ENCODE results near the gene SLC15A4. TPM values are rescaled to one million over a fixed set of nuclear protein-coding genes. Genes with fewer than 3 reads are reported as not detected.

Gene SLC15A4
- total RNA-seq, 1 donor from 2014 or later: 35.0 TPM

DNA sequence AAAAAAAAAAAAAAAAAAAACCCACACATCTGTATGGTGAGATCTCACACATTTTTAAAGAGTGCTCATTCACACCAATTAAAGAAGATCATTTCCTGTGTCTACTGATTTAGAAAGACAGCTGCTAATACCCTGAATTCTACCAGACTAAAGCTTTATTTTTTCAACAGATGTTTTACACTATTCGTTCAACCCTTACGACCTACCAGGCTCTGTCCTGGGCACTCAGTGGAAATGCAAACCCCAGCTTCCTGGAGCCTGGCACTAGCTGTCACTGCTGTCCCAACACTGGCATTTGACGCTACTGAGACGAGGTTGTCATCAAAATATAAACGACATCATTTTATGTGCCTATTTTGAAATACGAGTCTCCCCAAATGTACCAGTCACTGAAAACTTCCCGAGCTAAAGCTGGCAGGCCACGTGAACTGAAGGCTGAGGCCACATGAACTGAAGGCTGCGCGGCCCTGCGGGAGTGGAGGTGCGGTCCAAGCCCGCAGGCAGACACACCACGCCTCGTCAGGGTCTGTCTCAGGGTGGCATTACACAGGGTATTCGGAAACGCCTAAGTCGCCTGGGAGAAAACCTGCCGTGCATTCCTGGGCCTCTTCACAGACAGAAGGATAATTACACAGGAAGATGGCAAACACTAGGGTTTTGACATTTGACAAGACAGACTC is 27.2 kb downstream of the SLC15A4 start:
- Histone ChIP-seq H3K4me1 (ENCODE audit: control insufficient read depth in 3 of 3, insufficient read depth in 3 of 3, low read length in 3 of 3) (peaks cover 40 to 58% (median 55%) of the 10 kb centered on the region in 3 donors), H3K27me3 (ENCODE audit: control insufficient read depth in 3 of 3, insufficient read depth in 3 of 3, low read length in 3 of 3) (no peaks in the 10 kb centered on the region), H3K27ac (ENCODE audit: low read depth, low read length) (peak overlapping the region; percentile 64), H3K9ac (ENCODE audit: low read depth in 1 of 3, low read length in 3 of 3) (peak overlapping the region; percentile 12 to 62 (median 25)), H3K4me3 (ENCODE audit: low read length in 3 of 3) (peak overlapping the region in 1 of 3 donors; percentile 31), H3K9me3 (ENCODE audit: control insufficient read depth in 3 of 3, low read length in 3 of 3) (no peaks in the 10 kb centered on the region), H3K36me3 (ENCODE audit: control insufficient read depth in 3 of 3, insufficient read depth in 3 of 3, low read length in 3 of 3) (peaks cover 53 to 74% (median 63%) of the 10 kb centered on the region in 3 donors)

DNA sequence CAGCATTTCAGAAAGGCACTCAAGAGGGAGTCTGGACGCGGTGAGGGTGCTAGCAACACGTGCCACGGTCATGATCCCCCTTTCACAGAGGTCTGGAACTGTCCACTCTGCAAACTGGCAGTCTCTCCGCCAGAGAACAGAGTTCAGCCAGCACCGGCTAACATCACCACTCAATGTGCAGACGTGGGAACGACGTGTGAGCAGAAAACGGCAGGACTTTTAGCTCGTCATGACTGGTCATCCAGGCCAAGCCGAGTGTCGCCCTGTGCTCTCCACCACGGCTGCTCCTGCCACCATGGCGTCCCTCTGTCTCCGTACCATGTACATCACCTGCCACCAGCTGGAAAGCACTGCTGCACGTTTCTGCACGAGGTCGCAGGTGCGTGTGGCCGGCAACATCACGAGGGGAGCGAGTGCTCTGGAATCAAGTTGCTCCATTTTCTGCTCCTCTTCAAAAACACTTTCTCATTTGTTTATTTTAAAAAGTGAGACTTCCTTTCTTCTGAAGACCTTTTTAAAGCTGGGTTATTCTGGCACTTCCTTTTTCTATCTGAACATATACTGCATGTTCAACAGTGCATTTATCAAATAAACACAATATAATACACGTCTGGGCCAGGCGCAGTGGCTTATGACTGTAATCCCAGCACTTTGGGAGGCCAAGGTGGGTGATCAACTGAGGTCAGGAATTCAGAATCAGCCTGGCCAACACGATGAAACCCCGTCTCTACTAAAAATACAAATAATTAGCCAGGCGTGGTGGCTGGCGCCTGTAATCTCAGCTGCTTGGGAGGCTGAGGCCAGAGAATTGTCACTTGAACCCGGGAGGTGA is 28.0 kb downstream of the SLC15A4 start:
- H3K36me3 ChIP-seq (ENCODE audit: control insufficient read depth in 3 of 3, insufficient read depth in 3 of 3, low read length in 3 of 3): peaks cover 53 to 76% (median 59%) of the 10 kb centered on the region in 3 donors
- peaks cover 37 to 53% (median 51%) of the 10 kb centered on the region in 3 donors for H3K4me1 ChIP-seq (ENCODE audit: control insufficient read depth in 3 of 3, insufficient read depth in 3 of 3, low read length in 3 of 3)
- peak overlapping the region in 1 of 3 donors; percentile 62 for H3K9ac ChIP-seq (ENCODE audit: low read depth in 1 of 3, low read length in 3 of 3)
- H3K27ac ChIP-seq (ENCODE audit: low read depth, low read length): peak overlapping the region; percentile 64
- H3K9me3 ChIP-seq (ENCODE audit: control insufficient read depth in 3 of 3, low read length in 3 of 3): no peaks in the 10 kb centered on the region
- no peaks in the 10 kb centered on the region for H3K27me3 ChIP-seq (ENCODE audit: control insufficient read depth in 3 of 3, insufficient read depth in 3 of 3, low read length in 3 of 3)
- H3K4me3 ChIP-seq (ENCODE audit: low read length in 3 of 3): no peak overlapping the region

DNA sequence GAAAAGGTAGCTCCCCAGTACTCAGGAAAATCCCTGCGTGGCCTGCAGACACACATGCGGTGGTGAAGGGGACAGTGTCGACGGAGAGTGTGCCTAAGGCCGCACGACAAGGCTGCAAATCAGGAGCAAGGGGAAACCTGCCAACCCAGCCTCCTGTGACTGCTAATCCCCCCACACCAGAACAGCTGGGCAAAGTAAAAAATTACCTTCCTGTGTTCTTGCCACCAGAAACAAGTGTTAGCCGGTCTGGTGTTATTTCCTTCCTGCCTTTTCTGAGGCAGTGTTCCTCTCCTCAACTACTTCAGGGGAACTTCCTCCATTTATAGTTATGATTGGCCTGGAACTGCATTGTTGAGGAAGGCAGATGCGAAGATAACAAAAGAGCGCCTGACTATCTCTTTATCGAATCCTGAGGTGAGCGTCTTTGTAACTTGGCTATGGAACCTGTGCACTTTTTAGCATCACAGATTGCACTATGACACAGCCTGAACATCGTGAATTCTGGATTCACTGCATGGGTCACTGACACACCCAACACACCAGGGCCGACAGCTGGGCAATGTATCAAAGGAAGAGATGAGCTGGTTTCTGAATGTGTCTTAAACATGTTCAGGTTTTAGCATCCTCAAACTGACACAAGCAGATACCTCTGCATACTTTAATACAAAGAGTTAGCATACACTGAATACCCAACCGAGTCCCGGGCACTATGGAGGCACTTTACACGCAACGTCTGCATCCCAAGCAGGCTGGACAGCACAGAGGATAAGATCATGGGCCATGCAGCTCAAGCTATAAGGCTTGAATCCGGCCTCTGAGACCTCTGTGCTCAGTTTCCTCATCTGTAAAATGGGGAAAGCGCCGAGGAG is 28.9 kb downstream of the SLC15A4 start:
- H3K36me3 ChIP-seq (ENCODE audit: control insufficient read depth in 3 of 3, insufficient read depth in 3 of 3, low read length in 3 of 3): peaks cover 46 to 71% (median 51%) of the 10 kb centered on the region in 3 donors
- peak overlapping the region in 1 of 3 donors; percentile 35 for H3K9ac ChIP-seq (ENCODE audit: low read depth in 1 of 3, low read length in 3 of 3)
- H3K4me3 ChIP-seq (ENCODE audit: low read length in 3 of 3): no peak overlapping the region
- no peaks in the 10 kb centered on the region for H3K27me3 ChIP-seq (ENCODE audit: control insufficient read depth in 3 of 3, insufficient read depth in 3 of 3, low read length in 3 of 3)
- H3K27ac ChIP-seq (ENCODE audit: low read depth, low read length): no peak overlapping the region
- H3K4me1 ChIP-seq (ENCODE audit: control insufficient read depth in 3 of 3, insufficient read depth in 3 of 3, low read length in 3 of 3): peaks cover 37 to 56% (median 49%) of the 10 kb centered on the region in 3 donors
- no peaks in the 10 kb centered on the region for H3K9me3 ChIP-seq (ENCODE audit: control insufficient read depth in 3 of 3, low read length in 3 of 3)

- Histone ChIP-seq H3K4me1 (ENCODE audit: control insufficient read depth in 3 of 3, insufficient read depth in 3 of 3, low read length in 3 of 3) (peaks cover 29 to 46% (median 41%) of the 10 kb centered on the region in 3 donors), H3K9me3 (ENCODE audit: control insufficient read depth in 3 of 3, low read length in 3 of 3) (no peaks in the 10 kb centered on the region), H3K27ac (ENCODE audit: low read depth, low read length) (no peak overlapping the region), H3K4me3 (ENCODE audit: low read length in 3 of 3) (no peak overlapping the region), H3K9ac (ENCODE audit: low read depth in 1 of 3, low read length in 3 of 3) (no peak overlapping the region), H3K27me3 (ENCODE audit: control insufficient read depth in 3 of 3, insufficient read depth in 3 of 3, low read length in 3 of 3) (no peaks in the 10 kb centered on the region), H3K36me3 (ENCODE audit: control insufficient read depth in 3 of 3, insufficient read depth in 3 of 3, low read length in 3 of 3) (peaks cover 39 to 60% (median 44%) of the 10 kb centered on the region in 3 donors)
These were observed 30.1 kb downstream of the SLC15A4 start for GRCh38 chr12:128793701-128794100.

DNA sequence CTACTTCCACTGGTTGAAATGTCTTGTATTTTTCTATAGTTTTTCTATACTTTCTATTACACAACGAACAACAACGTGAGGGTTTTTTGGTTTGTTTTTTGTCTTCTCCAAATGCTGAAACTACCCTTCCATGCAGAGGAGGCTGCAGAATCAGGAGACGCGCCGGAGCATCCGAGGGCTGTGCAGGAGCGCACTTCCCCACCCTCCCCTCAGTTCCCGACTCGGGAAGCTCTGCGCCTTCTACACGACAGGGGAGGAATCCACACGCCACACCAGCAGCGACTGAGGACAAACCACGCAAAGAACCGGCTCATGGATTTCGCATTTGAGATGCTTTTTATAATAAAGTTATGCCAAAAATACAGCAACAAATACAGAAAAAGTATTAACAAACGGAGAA is 30.9 kb downstream of the SLC15A4 start:
- Histone ChIP-seq H3K9ac (ENCODE audit: low read depth in 1 of 3, low read length in 3 of 3) (no peak overlapping the region), H3K4me1 (ENCODE audit: control insufficient read depth in 3 of 3, insufficient read depth in 3 of 3, low read length in 3 of 3) (peaks cover 21 to 41% (median 33%) of the 10 kb centered on the region in 3 donors), H3K4me3 (ENCODE audit: low read length in 3 of 3) (no peak overlapping the region), H3K27me3 (ENCODE audit: control insufficient read depth in 3 of 3, insufficient read depth in 3 of 3, low read length in 3 of 3) (no peaks in the 10 kb centered on the region), H3K9me3 (ENCODE audit: control insufficient read depth in 3 of 3, low read length in 3 of 3) (no peaks in the 10 kb centered on the region), H3K27ac (ENCODE audit: low read depth, low read length) (no peak overlapping the region), H3K36me3 (ENCODE audit: control insufficient read depth in 3 of 3, insufficient read depth in 3 of 3, low read length in 3 of 3) (peaks cover 39 to 57% (median 41%) of the 10 kb centered on the region in 3 donors)

- Histone ChIP-seq H3K4me1 (ENCODE audit: control insufficient read depth in 3 of 3, insufficient read depth in 3 of 3, low read length in 3 of 3) (peaks cover 16 to 40% (median 28%) of the 10 kb centered on the region in 3 donors), H3K27me3 (ENCODE audit: control insufficient read depth in 3 of 3, insufficient read depth in 3 of 3, low read length in 3 of 3) (no peaks in the 10 kb centered on the region), H3K9me3 (ENCODE audit: control insufficient read depth in 3 of 3, low read length in 3 of 3) (no peaks in the 10 kb centered on the region), H3K9ac (ENCODE audit: low read depth in 1 of 3, low read length in 3 of 3) (no peak overlapping the region), H3K36me3 (ENCODE audit: control insufficient read depth in 3 of 3, insufficient read depth in 3 of 3, low read length in 3 of 3) (peaks cover 39 to 52% (median 41%) of the 10 kb centered on the region in 3 donors), H3K4me3 (ENCODE audit: low read length in 3 of 3) (no peak overlapping the region), H3K27ac (ENCODE audit: low read depth, low read length) (no peak overlapping the region)
These were observed 31.4 kb downstream of the SLC15A4 start for GRCh38 chr12:128792398-128792797.

- peaks cover 34 to 46% (median 39%) of the 10 kb centered on the region in 3 donors for H3K36me3 ChIP-seq (ENCODE audit: control insufficient read depth in 3 of 3, insufficient read depth in 3 of 3, low read length in 3 of 3)
These were observed 32.1 kb downstream of the SLC15A4 start for GRCh38 chr12:128791395-128792322.

DNA sequence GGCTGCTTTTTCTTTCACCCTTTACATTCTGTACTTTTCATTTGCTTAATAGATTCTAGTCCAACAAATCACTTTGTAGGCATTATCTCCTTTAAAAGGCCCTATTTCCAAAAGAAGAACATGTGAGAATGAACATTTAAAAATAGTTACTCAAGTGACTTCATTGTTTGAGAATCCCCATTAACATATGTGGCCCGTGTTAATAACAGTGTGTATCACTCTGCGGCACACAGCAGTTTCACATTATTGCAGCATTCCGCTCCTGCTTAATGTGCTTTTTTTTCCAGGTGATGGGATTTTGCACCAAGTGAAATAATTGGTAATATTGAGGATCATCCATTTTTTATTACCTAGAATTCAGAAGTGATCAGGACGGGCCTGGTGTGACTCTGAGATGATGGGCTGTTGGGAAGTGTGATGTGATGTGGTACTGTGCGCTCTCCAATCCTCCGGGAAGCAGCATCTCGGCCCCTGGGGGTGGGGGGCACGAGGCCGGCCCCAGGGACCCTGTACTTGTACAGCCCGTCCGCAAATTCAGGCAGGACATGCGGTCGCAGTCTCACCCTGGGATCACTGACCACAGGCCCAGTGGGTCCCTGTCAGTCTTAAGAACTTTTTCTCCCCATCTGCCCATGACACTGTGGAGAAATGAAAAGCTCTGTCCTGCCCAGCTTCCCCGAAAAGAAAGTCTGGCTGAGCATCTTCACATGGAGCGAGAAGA is 32.9 kb downstream of the SLC15A4 start:
- Histone ChIP-seq H3K9me3 (ENCODE audit: control insufficient read depth in 3 of 3, low read length in 3 of 3) (no peaks in the 10 kb centered on the region), H3K27me3 (ENCODE audit: control insufficient read depth in 3 of 3, insufficient read depth in 3 of 3, low read length in 3 of 3) (no peaks in the 10 kb centered on the region), H3K4me1 (ENCODE audit: control insufficient read depth in 3 of 3, insufficient read depth in 3 of 3, low read length in 3 of 3) (peaks cover 8 to 25% (median 15%) of the 10 kb centered on the region in 3 donors), H3K4me3 (ENCODE audit: low read length in 3 of 3) (no peak overlapping the region), H3K9ac (ENCODE audit: low read depth in 1 of 3, low read length in 3 of 3) (no peak overlapping the region), H3K27ac (ENCODE audit: low read depth, low read length) (no peak overlapping the region), H3K36me3 (ENCODE audit: control insufficient read depth in 3 of 3, insufficient read depth in 3 of 3, low read length in 3 of 3) (peaks cover 32 to 44% (median 39%) of the 10 kb centered on the region in 3 donors)

More at GRCh38 chr12:128791395-128792322, 32.1 kb downstream of the SLC15A4 start:
- Histone ChIP-seq H3K9me3 (ENCODE audit: control insufficient read depth in 3 of 3, low read length in 3 of 3) (no peaks in the 10 kb centered on the region), H3K27me3 (ENCODE audit: control insufficient read depth in 3 of 3, insufficient read depth in 3 of 3, low read length in 3 of 3) (no peaks in the 10 kb centered on the region), H3K27ac (ENCODE audit: low read depth, low read length) (no peak overlapping the region), H3K4me1 (ENCODE audit: control insufficient read depth in 3 of 3, insufficient read depth in 3 of 3, low read length in 3 of 3) (peaks cover 9 to 33% (median 21%) of the 10 kb centered on the region in 3 donors), H3K9ac (ENCODE audit: low read depth in 1 of 3, low read length in 3 of 3) (no peak overlapping the region), H3K4me3 (ENCODE audit: low read length in 3 of 3) (no peak overlapping the region)
